Spleen (tissue), 13 donors: ENCODE results near the gene GAGE12H. TPM values are rescaled to one million over a fixed set of nuclear protein-coding genes. Genes with fewer than 3 reads are reported as not detected.
A peak's percentile ranks its signal among the peaks of the same experiment; 100 is the strongest.
"Not testable (repeated sequence)": the region's sequence is repeated elsewhere in the genome, so short reads cannot be mapped to it uniquely, and the experiment has no call there.

ENCODE experiments used
- DNase-seq: peaks from one replicate; pipeline ENCODE4 v3.0.0-alpha.2; 2020
- H3K27ac ChIP-seq, 8 donors: fragments of 200-600 bp; sonication (generic) in 7 of 8; 1 replicate in 4 of 8; 2 replicates in 4 of 8; pipeline versions ENCODE4 v1.5.0 to v1.8.0; 2016 to 2021; ENCODE audit warnings: inconsistent platforms in 4 of 8, mild to moderate bottlenecking in 4 of 8, moderate library complexity in 1 of 8
- H3K27me3 ChIP-seq, 7 donors: fragments of 200-600 bp; sonication (generic) in 6 of 7; replicated peaks in 1 of 7; 1 replicate in 4 of 7; 2 replicates in 3 of 7; pipeline versions ENCODE4 v1.5.0 to v1.8.0; 2016 to 2021; ENCODE audit warnings: inconsistent platforms in 3 of 7, mild to moderate bottlenecking in 1 of 7
- H3K36me3 ChIP-seq, 6 donors: fragments of 200-600 bp; sonication (generic) in 5 of 6; 1 replicate in 4 of 6; 2 replicates in 2 of 6; pipeline versions ENCODE4 v1.5.0 to v1.8.0; 2016 to 2021; ENCODE audit warnings: inconsistent platforms in 2 of 6
- H3K4me1 ChIP-seq, 6 donors: fragments of 200-600 bp; sonication (generic) in 5 of 6; 1 replicate in 3 of 6; 2 replicates in 3 of 6; pipeline versions ENCODE4 v1.5.0 to v1.8.0; 2016 to 2021; ENCODE audit warnings: inconsistent platforms in 3 of 6
- H3K4me3 ChIP-seq, 8 donors: fragments of 200-600 bp; sonication (generic) in 7 of 8; 1 replicate in 4 of 8; 2 replicates in 4 of 8; pipeline versions ENCODE4 v1.5.0 to v1.8.0; 2016 to 2021; ENCODE audit warnings: inconsistent platforms in 4 of 8, mild to moderate bottlenecking in 4 of 8, moderate library complexity in 2 of 8
- H3K9me3 ChIP-seq, 8 donors: fragments of 200-600 bp; sonication (generic) in 7 of 8; 1 replicate in 4 of 8; 2 replicates in 4 of 8; pipeline versions ENCODE4 v1.5.0 to v1.8.0; 2016 to 2021; ENCODE audit warnings: inconsistent platforms in 4 of 8
- WGBS, 5 donors: extraction: QIAGEN DNeasy Blood & Tissue Kit in 3 of 5; methylation state at CpG; one replicate each; pipeline versions ENCODE4 v1.1.5 to v1.1.7; 2013 to 2018; 5-methylcytosine and 5-hydroxymethylcytosine counted together
- intact Hi-C: fragments of 100-400 bp; cut with DNase I; formaldehyde crosslinking; loops from one replicate; pipeline ENCODE4 v1.15.0; 2023; ENCODE audit warnings: low total_unique reads
- long read RNA-seq, 2 donors: transcript quantifications; one replicate each; lab custom pipeline, GENCODE V29; 2026
- polyA plus RNA-seq, 3 donors: library from polyadenylated mRNA; stranded (reverse); fragments of 200-250 nt; gene quantifications; one replicate each; pipeline ENCODE4 v1.2.1, GENCODE V29; 2013
- total RNA-seq, 7 donors: library from RNA; depleted of rRNA in 3 of 7; stranded (reverse); fragments of >200 nt in 3 of 7; fragmentation: NEBNext Ultra II Directional in 4 of 7; extraction: Animal tissue kit (Norgen Biotek cat#: 25700) in 4 of 7; gene quantifications; one replicate each; pipeline versions ENCODE4 v1.1.0 to v1.2.1, GENCODE V29; 2016 to 2021
- donor health status: healthy with polysubstance abuse.
- donor health status: DM: no; HTN: no; CAD: no; lungs with moderate emphysema.
- donor health status: DM: no; HTN: no; CAD: no.
- donor health status: Bipolar disorder and iron deficiency.
- donor health status: healthy.
- donor health status: DM: no; HTN: no; CAD: no.
- donor health status: DM: yes; HTN: yes; CAD: no.

GAGE12H gene
- not detected for total RNA-seq
- not detected for polyA plus RNA-seq
- long read RNA-seq, donor 1 = 0 reads
- long read RNA-seq, donor 2 = 0 reads

GRCh38 chrX:49579649-49580048, at the start of gene GAGE12H:
Gene GAGE12H, plus strand, starts transcription at chrX:49579949. Its CDS starts 1,155 bp downstream, at chrX:49581104.
- H3K4me1 ChIP-seq, H3K27me3 ChIP-seq, DNase-seq, H3K4me3 ChIP-seq, H3K36me3 ChIP-seq, H3K27ac ChIP-seq, intact Hi-C loops, H3K9me3 ChIP-seq: not testable (repeated sequence)
- no CpG with 5 or more reads among the region's 16 CpGs for WGBS, 5 donors

- no CpG with 5 or more reads among the region's 16 CpGs for WGBS, 5 donors
- H3K4me3 ChIP-seq, H3K36me3 ChIP-seq, H3K9me3 ChIP-seq, H3K27ac ChIP-seq, intact Hi-C loops, DNase-seq, H3K27me3 ChIP-seq, H3K4me1 ChIP-seq: not testable (repeated sequence)
Measured at GRCh38 chrX:49531877-49532276, 47.9 kb upstream of the GAGE12H start, which contains the start of gene GAGE12C. Gene GAGE12C, plus strand, starts transcription at chrX:49532177. Its CDS starts 1,155 bp downstream, at chrX:49533332.

GRCh38 chrX:49541433-49541832, 38.3 kb upstream of the GAGE12H start, which contains the start of gene GAGE12D:
Gene GAGE12D, plus strand, starts transcription at chrX:49541733. Its CDS starts 1,155 bp downstream, at chrX:49542888.
- no CpG with 5 or more reads among the region's 16 CpGs for WGBS, 5 donors
- H3K4me1 ChIP-seq, H3K27ac ChIP-seq, H3K36me3 ChIP-seq, intact Hi-C loops, H3K9me3 ChIP-seq, H3K27me3 ChIP-seq, DNase-seq, H3K4me3 ChIP-seq: not testable (repeated sequence)

GRCh38 chrX:49550989-49551388, 28.8 kb upstream of the GAGE12H start, which contains the start of gene GAGE12E:
Gene GAGE12E, plus strand, starts transcription at chrX:49551289. Its CDS starts 1,155 bp downstream, at chrX:49552444.
- intact Hi-C loops, H3K9me3 ChIP-seq: not testable (repeated sequence)

GRCh38 chrX:49560542-49560941, 19.2 kb upstream of the GAGE12H start, which contains the start of gene GAGE12F:
Gene GAGE12F, plus strand, starts transcription at chrX:49560842. Its CDS starts 1,155 bp downstream, at chrX:49561997.
- H3K9me3 ChIP-seq, H3K4me3 ChIP-seq, H3K36me3 ChIP-seq, DNase-seq, H3K4me1 ChIP-seq, intact Hi-C loops, H3K27ac ChIP-seq, H3K27me3 ChIP-seq: not testable (repeated sequence)
- no CpG with 5 or more reads among the region's 16 CpGs for WGBS, 5 donors

More at GRCh38 chrX:49550989-49551388, 28.8 kb upstream of the GAGE12H start, which contains the start of gene GAGE12E:
- H3K4me3 ChIP-seq, DNase-seq, H3K27me3 ChIP-seq, H3K4me1 ChIP-seq, H3K27ac ChIP-seq, H3K36me3 ChIP-seq: not testable (repeated sequence)
- WGBS, 5 donors = no CpG with 5 or more reads among the region's 16 CpGs

- H3K27ac ChIP-seq, H3K9me3 ChIP-seq, H3K4me3 ChIP-seq, H3K4me1 ChIP-seq, H3K27me3 ChIP-seq, DNase-seq, H3K36me3 ChIP-seq, intact Hi-C loops: not testable (repeated sequence)
- no CpG with 5 or more reads among the region's 11 CpGs for WGBS, 5 donors
Measured at GRCh38 chrX:49568728-49569127, 11.0 kb upstream of the GAGE12H start.

GRCh38 chrX:49569152-49569551, 10.6 kb upstream of the GAGE12H start:
- H3K27me3 ChIP-seq, intact Hi-C loops, H3K9me3 ChIP-seq, H3K36me3 ChIP-seq, H3K4me1 ChIP-seq, H3K27ac ChIP-seq, H3K4me3 ChIP-seq, DNase-seq: not testable (repeated sequence)
- 93% methylated on average over 10 of the region's 13 CpGs; no CpG with 5 or more reads in 4 of the 5 donors for WGBS, 5 donors

GRCh38 chrX:49570100-49570499, 9.6 kb upstream of the GAGE12H start, which contains the start of gene GAGE12G:
Gene GAGE12G, plus strand, starts transcription at chrX:49570400. Its CDS starts 1,155 bp downstream, at chrX:49571555.
- intact Hi-C loops, H3K27ac ChIP-seq, H3K4me3 ChIP-seq, H3K9me3 ChIP-seq, DNase-seq, H3K4me1 ChIP-seq, H3K27me3 ChIP-seq, H3K36me3 ChIP-seq: not testable (repeated sequence)
- WGBS, 5 donors = no CpG with 5 or more reads among the region's 16 CpGs

GRCh38 chrX:49589196-49589595, 9.4 kb downstream of the GAGE12H start, which contains the start of gene GAGE2A:
Gene GAGE2A, plus strand, starts transcription at chrX:49589496. Its CDS starts 1,155 bp downstream, at chrX:49590651.
- intact Hi-C loops, H3K9me3 ChIP-seq, H3K4me1 ChIP-seq, H3K27ac ChIP-seq, H3K36me3 ChIP-seq, H3K27me3 ChIP-seq, DNase-seq, H3K4me3 ChIP-seq: not testable (repeated sequence)
- WGBS, 5 donors = no CpG with 5 or more reads among the region's 16 CpGs

- H3K4me1 ChIP-seq, H3K27me3 ChIP-seq, H3K27ac ChIP-seq, H3K4me3 ChIP-seq, H3K36me3 ChIP-seq, H3K9me3 ChIP-seq, intact Hi-C loops: not testable (repeated sequence)
- peak; percentile 83 for DNase-seq
- WGBS, 5 donors = 90 to 92% (median 91%) methylated on average over 21 to 33 of the region's 37 CpGs
Measured at GRCh38 chrX:49589769-49590478, 10.2 kb downstream of the GAGE12H start.

- H3K27me3 ChIP-seq, H3K9me3 ChIP-seq, H3K36me3 ChIP-seq, H3K27ac ChIP-seq, H3K4me1 ChIP-seq, intact Hi-C loops, DNase-seq, H3K4me3 ChIP-seq: not testable (repeated sequence)
- WGBS, 5 donors = 88 to 96% (median 93%) methylated on average over 9 to 16 of the region's 17 CpGs
Measured at GRCh38 chrX:49590488-49590887, 10.7 kb downstream of the GAGE12H start.
